ENCODE data around the gene ELAVL3.
"Not testable (repeated sequence)": the region's sequence is repeated elsewhere in the genome, so short reads cannot be mapped to it uniquely, and the experiment has no call there.

The ELAVL3 gene

DNA sequence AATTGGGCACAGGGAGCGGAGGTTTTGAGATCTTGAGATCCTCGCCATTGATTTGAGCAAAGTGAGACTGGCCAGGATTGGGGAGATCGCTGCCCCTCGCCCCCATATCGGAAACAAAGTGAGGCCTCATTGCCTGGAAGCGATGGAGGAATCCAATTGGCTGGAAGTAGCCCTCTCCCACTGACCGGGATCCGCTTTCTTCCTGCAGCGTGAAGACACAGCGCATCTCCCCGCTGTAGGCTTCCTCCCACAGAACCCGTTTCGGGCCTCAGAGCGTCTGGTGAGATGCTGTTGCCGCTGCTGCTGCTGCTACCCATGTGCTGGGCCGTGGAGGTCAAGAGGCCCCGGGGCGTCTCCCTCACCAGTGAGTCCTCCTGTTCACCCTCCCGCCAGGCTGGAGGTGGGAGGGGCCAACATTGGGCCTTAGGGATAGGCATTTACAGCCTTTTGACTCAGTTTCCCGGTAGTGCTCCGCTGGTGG, 45.0 kb downstream of the ELAVL3 start:
- DNase-seq (ENCODE audit: low read depth in 2 of 2): no peak

- DNase-seq (ENCODE audit: low read depth in 2 of 2): peak; percentile 96 to 97
Measured at GRCh38 chr19:11435057-11435832, 45.6 kb downstream of the ELAVL3 start, which contains the start of the genes ODAD3 and PRKCSH. Gene ODAD3, minus strand, starts transcription at chr19:11435121. Its CDS starts 105 bp downstream, at chr19:11435016. Gene PRKCSH, plus strand, starts transcription at chr19:11435635. Its CDS starts 483 bp downstream, at chr19:11436118.

- no peak for DNase-seq (ENCODE audit: low read depth in 2 of 2)
Measured at GRCh38 chr19:11434703-11435056, 46.2 kb downstream of the ELAVL3 start.

DNA sequence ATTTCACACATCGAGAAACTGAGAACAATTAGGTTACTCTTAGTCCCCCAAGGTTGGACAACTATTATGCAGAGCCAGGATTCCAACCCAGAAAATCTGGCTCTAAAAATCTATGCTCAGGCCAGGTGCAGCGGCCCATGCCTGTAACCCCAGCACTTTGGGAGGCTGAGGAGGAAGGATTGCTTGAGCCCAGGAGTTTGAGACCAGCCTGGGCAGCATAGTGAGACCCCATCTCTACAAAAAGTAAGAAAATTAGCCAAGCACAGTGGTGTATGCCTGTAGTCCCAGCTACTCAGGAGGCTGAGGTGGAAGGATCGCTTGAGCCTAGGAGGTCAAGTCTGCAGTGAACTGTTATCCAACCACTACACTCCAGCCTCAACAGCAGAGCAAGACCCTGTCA, 47.3 kb downstream of the ELAVL3 start:
- DNase-seq (ENCODE audit: low read depth in 2 of 2): not testable (repeated sequence)

- DNase-seq (ENCODE audit: low read depth in 2 of 2): no peak
Measured at GRCh38 chr19:11426656-11427055, 54.2 kb downstream of the ELAVL3 start.

DNA sequence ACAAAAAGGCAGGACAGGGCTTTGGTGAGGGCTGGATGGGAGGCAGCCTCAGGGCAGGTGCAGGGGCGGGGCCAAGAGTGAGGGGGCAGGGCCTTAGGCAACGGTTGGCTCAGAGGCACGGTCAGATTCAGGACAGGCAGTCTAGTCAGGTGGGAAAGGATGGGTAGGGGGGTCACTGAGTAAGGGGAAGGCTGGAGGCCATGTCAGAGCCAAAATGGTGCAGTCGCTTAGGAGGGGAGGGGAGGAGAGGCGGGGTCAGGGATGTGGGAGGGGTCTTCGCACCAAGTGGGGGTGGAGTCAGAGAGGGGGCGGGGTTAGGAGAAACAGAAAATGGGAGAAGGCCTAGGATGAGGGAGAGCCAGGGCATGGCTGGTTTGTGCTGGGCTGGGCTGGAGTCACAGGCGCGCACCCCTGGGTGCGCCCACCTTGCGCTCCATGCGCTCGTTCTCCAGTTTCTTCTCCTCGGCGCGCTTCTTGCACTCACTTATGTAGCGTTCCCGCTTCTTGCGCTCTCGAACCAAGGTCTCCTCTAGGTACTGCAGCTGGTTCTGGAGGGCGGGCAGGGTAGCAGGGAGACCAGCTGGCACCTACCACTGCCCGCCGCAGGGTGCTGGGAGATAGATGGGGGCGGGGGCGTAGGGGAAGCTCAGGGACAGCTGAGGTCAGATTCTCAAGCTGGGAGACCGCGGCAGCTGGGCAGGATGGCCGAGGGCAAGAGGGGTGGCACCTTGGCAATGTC, 55.0 kb downstream of the ELAVL3 start:
- no peak for DNase-seq (ENCODE audit: low read depth in 2 of 2)

DNA sequence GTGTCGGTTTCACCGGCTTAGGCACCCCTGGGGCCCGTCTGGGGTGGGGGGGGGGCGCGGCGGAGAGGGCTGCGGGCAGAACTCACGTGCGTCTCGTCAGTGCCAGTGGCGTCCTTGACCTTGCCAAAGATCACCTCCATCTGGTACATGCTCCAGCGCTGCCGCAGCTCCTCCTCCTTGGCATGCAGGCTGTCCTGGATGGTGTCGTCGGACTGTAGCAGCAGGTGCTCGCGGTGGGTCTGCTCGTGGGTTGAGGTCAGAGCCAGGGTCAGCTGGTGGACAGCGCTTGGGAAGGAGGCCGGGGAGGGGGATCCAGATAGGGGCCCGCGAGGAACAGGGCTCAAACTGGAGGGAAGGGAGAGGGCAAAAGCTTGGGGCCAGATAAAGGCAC, 57.1 kb downstream of the ELAVL3 start:
- no peak for DNase-seq (ENCODE audit: low read depth in 2 of 2)

DNA sequence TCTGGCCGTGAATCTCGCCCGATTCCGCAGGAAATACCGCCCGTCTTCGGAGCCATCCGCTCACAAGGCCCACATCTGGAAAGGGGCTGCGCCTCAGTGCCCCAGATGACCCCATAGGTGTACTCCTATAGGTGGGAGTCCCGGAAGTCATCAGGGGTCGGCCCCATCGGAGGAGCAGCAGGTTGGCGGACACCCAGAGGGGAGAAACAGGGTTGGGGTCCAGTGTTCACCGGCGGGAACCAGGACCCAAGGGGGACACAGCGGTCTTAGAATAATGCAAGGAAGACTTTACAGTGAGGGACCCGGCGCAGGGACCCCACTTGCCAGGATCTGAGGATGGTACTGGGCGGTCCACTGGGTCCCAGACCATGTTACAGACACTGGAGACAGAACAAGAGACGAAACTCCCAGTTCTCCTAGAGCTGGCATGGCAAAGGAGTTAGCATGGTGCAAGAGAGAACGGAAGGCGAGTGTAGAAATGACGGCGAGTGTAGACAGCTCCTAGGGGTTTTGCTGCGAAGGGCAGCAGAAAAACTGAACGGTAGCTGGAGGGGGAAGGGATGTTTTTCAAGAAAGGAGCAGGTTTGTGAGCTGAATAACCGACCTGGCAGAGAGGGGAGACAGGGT, 57.6 kb downstream of the ELAVL3 start:
- DNase-seq (ENCODE audit: low read depth in 2 of 2): no peak

DNA sequence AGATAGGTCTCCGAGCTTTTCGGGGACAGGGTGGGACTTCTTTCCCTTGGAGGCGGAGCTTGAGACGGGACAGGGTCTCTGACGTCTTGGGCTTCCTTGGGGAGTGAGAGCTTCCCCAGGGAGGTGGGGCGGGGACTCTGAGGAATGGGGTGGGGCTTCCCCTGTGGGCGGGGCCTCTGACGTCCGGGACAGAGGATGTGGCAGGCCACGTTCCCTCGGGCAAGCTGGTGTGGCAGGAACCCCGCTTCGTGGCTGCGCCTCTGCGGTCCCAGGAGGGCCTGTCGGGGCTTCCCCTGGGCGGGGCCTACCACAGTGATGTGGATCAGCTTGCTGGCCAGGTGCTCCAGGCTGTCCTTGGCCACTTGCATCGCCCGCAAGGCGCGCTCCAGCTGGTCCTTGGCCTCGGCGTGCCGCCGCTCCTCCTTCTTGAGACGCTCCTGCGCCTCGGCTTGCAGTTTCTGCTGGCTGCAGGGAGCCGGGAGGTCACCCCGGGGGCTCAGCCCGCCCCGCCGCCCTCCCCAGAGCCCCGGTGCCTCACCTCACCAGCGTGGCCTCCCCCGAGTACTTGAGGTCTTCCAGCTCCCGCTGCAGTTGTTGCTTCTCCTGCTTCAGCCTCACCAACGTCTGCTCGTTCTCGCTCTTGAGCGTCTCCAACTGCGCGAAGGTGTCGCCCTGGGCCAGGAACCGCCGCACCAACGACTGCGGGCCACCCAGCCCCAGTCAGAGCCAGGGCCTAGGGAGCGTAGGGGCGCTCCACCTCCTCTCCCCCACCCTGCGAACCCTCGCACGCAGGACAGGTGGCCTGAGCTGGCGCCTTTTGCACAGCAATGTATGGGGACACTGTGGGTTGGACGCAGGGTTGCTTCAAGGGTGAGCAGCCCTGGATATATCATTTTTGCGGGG, 58.4 kb downstream of the ELAVL3 start:
- DNase-seq (ENCODE audit: low read depth in 2 of 2): peak in 1 of 2 donors; percentile 39

DNA sequence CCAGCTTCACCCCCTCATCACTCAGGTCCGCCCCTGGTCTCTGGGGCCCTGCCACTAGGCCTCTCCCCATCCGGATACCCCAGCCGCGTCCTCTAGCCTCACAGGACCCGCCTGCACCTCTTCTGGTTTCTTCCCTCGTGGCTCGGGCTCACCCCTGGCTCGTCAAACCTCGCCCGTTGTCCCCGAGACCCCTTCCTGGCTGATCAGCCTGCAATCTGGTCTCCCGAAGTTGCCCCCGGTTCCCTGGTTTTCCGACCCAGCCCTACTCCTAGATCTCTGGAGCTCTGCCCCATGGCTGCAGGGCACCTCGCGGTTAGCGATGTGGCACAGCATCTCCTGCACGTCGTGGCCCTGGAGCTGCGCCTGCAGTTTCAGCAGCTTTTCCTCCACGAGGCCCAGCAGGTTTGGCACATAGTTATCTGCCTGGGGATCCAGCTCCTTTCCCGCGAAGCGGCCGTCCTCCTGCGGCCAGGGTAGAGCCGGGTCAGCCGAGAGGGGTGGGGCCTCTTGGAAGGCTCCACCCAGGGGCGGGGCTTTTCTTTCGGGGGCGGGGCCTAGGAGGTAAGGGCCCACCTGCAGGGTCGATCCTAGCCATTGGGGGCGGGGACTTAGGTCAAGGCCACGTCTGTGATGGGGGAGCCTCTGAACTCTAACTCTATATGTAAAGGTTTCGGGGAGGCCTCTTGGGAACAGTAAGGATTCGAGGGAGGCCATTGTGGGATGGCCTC, 59.3 kb downstream of the ELAVL3 start:
- peak in 1 of 2 donors; percentile 24 for DNase-seq (ENCODE audit: low read depth in 2 of 2)

DNA sequence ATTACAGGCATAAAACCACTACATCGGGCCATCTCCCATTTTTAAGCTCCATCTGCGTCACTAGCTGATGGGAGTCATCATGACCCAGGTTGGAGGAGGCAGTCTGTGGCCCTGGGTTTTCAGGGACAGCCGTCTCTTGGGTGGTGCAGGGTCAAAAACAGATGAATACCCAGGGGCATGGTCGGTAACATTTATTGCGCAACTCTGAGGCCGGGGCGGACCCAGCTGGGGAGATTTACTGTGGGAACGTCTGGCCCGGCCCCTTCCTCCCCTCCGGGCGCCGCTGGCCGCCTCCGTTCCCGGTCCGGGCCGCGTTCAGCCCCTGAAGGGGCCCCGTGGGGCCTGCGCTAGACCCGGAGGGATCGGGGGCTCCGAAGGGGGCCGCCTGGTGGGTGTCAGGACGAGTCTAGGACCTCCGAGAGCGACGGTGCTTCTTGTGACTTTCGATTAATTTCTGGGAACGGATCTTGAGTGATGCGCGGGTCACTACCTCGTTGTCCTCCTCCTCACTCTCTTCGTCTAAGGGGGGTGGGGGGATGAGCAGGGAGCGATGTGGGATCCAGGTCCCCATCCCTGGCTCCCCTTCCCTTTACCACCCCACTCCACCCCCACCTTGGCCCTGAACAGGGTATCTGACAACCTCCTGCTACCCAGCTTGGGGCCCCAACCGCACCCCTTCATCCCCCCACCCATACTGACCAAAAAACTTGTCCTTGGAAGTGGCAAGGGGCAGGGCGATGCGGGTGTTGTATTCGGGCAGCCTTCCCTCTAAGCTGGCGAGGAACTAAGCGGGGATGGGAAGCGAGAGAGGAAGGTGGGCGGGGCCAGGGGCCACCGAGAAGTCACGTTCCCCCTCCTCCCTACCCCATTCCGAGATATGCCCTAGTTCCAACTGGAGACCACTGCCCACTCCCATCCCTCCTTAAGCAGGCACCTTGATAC, 60.1 kb downstream of the ELAVL3 start:
- DNase-seq (ENCODE audit: low read depth in 2 of 2): no peak

DNA sequence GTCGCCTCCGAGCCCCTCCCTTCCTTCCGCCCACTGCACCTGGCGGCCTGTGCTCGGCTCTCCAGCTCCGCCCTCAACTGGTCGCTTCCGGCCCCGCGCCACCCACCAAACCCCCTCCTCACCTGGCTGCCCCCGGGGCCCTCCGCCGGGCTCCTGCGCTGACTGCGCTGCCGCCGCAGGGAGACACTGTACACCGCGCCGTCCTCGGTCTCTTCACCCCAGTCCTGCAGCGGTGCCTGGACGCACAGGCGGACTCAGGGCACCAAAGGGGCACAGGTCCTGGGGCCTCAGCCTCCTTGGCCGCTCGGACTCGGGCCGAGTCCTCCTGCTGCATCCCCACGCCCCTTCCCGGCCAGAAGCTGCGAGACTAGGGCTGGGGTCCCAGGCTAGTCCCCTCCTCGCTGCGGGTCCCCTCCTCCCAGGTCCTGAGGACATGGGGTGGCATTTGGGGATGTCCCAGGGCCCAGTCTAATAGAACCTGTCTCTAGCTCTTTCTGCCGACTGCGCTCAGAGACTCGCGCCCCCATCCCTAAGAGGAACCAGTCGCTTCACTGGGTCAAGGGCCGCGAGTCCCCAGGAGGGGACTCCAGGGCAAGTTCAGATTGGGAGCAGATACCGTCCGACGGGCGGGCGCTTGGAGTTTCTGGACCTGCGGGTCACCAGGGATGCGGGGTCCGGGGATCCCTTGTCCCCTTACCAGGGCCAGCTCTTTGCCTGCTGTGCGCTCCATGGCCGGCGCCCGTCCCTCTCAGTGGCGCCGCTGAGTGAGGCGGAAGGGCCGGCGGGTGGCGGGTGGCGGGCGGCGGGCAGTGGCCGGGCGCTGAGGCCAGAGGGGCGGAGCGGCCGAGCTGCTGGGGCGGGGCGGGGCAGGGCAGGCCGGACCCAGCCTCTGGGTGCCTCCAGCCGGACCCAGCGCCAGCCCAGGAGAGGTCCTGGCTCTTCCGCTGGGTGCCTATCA, 62.0 kb downstream of the ELAVL3 start, which contains the start of gene RGL3:
Gene RGL3, minus strand, starts transcription at position 766 of the 958 bp plus-strand sequence. Its CDS starts 36 bp downstream, at position 730.
- DNase-seq (ENCODE audit: low read depth in 2 of 2): no peak

- no peak for DNase-seq (ENCODE audit: low read depth in 2 of 2)
Measured at GRCh38 chr19:11418094-11418548, 62.7 kb downstream of the ELAVL3 start.

DNA sequence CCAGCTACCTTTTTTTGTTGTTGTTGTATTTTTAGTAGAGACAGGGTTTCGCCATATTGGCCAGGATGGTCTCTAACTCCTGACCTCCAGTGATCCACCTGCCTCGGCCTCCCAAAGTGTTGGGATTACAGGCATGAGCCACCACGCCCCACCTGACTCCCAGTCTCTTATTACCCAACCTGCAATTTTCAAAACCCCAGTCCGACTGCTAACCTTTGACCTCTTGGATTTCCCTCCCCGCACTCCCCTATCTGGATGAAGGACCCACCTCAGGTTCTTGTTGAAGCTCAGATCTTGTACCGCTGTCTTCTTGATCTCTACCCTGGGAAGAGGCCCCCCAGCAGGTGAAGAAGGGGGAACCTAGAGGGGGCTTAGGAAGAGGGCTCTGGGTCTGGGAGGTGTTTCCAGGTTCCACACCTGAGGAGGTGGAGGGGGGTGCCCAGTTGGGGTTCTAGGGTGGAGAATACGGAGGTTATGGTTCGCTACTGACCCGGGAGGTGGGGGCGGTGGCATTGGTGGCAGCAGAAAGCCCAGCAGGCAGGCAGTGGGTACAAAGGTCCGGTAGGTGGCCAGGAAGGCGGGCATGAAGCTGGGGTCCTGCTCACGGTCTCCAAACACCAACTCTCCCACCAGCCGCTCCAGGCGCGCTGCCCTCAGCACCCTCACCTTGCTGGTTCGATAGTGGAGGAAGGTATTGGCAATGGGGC, 64.3 kb downstream of the ELAVL3 start:
- no peak for DNase-seq (ENCODE audit: low read depth in 2 of 2)

GRCh38 chr19:11414544-11414943, 66.3 kb downstream of the ELAVL3 start:
- DNase-seq (ENCODE audit: low read depth in 2 of 2): no peak

DNA sequence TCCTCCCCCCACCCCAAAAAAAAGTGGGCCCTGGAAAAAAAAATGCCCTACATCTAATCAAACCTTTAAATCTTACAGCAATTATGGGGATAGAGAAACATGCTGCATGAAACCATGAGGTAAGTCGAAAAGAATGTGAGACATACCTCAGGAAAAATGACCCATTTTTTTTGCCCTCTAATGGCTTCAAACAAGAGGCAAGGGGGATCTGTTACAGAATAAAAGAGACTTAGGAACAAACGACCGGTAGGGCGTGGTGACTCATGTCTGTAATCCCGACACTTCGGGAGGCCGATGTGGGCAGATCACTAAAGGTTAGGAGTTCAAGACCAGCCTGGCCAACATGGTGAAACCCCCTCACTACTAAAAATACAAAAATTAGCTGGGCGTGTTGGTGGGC, 70.2 kb downstream of the ELAVL3 start:
- no peak for DNase-seq (ENCODE audit: low read depth in 2 of 2)

DNA sequence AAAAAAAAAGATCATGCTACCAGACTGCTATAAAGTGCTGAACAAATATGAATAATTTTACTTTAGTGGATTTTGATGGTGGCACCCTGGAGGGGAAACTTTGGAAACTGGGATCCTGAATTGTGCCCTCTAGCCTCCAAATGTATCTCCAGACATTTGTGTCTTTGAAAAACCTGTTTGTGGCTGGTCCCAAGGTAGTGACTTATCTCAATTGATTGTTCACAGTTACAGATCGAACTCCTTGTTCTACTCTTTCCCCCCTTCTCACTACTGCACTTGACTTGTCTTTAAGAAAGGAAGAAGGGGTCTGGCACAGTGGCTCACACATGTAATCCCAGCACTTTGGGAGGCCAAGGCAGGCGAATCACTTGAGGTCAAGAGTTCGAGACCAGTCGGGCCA, 72.3 kb downstream of the ELAVL3 start:
- DNase-seq (ENCODE audit: low read depth in 2 of 2): no peak
